GM21390 (cell line): Measurements from ENCODE around the gene CXorf58.
A peak's percentile ranks its signal among the peaks of the same experiment; 100 is the strongest.

ENCODE experiments used
- ATAC-seq: cut with Tn5 transposase; IDR thresholded peaks from one replicate; pipeline ENCODE4 v1.9.1; 2021; ENCODE audit not compliant: unreplicated experiment

CXorf58 gene

GRCh38 chrX:23900220-23900797 lies 7.5 kb upstream of the CXorf58 start:
- no peak for ATAC-seq

GRCh38 chrX:23901060-23901459 lies 6.7 kb upstream of the CXorf58 start:
- ATAC-seq = no peak

- ATAC-seq = peak; percentile 72
Observed at GRCh38 chrX:23901805-23902204, 6.0 kb upstream of the CXorf58 start.

DNA sequence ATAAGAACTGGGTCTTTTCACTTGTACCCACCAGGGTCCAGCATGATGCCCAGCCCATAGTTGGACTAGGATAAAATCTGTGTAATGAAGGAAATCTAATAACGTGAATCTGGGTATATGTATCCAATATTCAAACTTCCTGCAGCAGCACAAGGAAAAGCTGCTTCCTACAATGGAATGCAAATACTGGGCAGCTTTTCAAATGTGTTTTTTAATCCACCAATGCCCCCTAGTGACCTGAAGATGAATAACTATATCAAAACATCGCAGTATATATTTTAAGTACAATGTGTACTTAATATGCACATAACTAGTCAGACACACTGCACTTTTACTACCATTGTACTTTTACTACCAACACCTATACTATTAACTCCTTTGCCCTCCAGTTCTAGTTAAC lies 5.4 kb upstream of the CXorf58 start:
- no peak for ATAC-seq

GRCh38 chrX:23904096-23904495 lies 3.7 kb upstream of the CXorf58 start:
- no peak for ATAC-seq

DNA sequence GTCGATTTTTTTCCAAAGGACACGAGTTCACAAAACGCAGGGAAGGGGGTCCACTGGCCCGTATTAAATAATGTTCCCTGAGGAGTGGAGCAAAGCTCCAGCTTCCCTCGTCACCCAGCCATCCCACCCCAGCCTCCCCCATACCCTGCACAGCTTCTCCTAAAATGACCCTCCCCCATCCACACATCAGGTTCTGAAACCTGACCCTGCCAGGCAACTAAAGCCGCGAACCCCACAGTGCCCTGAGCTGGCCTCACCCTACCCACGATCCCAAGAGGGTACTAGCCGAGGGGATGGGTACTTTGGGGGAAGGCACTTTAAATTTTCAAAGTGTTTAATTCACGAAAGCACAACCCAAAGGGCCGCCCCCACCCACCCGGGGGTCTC lies 702 bp upstream of the CXorf58 start:
- peak; percentile 4 for ATAC-seq

- ATAC-seq = no peak
Observed at GRCh38 chrX:23908219-23909004, 606 bp downstream of the CXorf58 start.

- no peak for ATAC-seq
Observed at GRCh38 chrX:23911126-23911835, 3.5 kb downstream of the CXorf58 start.

GRCh38 chrX:23919148-23919547 lies 11.3 kb downstream of the CXorf58 start:
- ATAC-seq = no peak

DNA sequence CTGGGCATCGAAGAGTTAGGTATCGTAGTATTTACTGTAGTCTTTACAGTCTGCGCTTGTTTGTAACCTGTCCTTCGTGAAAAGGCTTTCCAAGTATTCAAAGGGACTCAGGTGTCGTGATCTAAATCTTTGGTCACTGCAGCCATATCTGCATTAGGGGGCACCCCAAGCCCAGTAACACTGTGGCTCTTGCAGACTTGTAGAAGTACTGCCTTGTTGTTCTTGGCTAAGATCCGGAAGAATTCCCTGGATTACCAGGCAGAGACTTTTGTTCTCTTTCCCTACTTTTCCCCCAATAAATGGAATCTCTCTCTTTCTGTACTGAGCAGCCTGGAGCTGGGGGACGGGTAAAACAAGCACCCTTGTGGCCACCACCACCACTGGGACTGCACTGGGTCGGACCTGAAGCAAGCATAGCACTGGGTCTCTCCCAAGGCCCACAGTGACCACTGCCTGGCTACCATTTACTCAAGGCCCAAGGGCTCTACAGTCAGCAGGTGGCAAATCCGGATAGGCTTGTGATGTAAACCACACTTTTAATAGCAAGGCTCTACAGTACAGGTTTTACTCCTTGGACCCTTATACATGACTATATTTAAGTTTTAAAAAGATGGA lies 12.0 kb downstream of the CXorf58 start:
- no peak for ATAC-seq

- no peak for ATAC-seq
Observed at GRCh38 chrX:23926015-23926414, 18.2 kb downstream of the CXorf58 start.

GRCh38 chrX:23930894-23931604 lies 23.2 kb downstream of the CXorf58 start:
- no peak for ATAC-seq

- ATAC-seq = no peak
Observed at GRCh38 chrX:23932046-23932445, 24.2 kb downstream of the CXorf58 start.

DNA sequence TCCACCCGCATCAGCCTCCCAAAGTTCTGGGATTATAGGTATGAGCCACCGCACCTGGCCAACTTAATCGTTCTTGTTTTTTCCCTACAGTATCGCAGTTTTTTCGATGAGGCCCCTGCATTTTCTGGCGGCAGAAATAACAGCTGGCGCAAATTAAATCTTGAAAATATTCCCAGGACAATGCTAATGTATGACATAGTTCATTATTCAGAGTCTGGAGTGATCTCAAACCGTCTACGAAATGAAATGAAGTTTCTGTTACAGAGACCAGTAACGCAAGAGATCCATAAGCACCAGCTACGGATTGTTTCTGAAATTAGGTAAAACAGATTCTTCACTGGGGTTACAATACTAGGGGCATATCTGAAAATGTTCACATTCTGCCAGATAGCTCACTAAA lies 27.3 kb downstream of the CXorf58 start:
- no peak for ATAC-seq

- ATAC-seq = no peak
Observed at GRCh38 chrX:23936180-23936579, 28.4 kb downstream of the CXorf58 start.

DNA sequence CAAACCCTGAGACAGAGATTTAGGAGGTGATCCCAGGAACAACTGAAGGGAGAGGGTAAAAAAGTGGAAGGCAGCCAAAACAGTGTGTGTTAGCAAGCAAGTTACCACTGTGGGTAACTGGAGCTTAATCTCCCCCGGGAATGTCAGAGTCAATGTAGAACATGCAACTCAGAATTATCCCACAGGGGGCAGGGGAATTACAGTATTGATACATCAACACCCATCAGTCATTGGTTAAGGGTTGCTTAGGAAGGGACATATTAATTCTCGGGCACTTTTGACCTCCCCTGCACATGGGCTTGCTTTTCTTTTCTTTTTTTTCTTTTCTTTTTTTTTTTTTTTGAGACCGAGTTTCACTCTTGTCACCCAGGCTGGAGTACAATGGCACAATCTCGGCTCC lies 29.3 kb downstream of the CXorf58 start:
- no peak for ATAC-seq

DNA sequence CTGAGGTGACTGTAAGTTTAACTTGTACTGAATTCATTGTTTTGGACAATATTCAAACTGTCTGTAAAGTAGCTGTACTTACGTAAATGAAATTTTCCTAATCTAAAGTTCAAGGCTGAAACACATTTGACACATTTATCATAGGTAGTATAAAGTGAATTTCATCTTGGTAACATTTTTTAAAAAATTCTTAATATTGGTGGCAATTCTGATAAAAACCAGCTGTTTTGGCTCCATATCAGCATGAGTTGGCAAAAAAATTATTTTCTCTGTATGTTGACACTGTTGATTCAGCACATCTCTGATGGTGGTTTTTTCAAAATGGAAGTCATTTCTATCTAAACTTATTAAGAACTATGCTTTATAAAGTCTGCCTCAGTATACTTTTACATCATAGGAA lies 30.9 kb downstream of the CXorf58 start:
- ATAC-seq = no peak

DNA sequence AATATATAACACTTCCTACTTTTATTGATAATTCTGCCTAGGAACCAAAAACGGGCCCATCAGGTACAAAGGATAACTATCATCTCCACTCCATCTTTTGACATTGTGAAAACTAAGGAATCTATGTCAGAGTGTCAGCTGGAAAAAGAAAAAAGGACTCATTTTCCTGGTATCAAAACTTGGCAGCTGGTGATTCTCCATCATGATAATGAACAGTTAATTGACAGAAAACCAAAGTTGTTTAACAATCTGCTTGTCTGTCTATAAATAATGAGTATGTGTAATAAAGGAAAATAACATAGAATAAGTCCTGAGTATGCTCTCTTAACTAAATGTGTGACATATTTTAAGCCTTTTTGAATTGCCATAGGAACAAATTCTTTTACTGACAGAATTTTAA lies 31.4 kb downstream of the CXorf58 start:
- no peak for ATAC-seq

- no peak for ATAC-seq
Observed at GRCh38 chrX:23944234-23944633, 36.4 kb downstream of the CXorf58 start.

DNA sequence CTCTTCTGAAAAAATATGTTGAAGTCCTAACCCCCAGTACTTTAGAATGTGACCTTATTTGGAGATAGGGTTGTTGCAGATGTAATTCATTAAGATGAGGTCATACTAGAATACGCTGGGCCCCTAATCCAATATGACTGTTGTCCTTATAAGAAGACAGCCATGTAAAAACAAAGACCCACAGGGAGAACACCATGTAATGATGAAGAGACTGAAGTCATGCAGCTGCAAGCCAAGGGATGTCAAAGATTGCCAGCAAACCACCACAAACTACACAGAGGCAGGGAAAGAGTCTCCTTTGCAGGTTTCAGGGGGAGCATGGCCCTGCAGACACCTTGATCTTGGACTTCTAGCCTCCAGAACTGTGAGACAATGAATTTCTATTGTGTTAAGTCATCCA lies 37.4 kb downstream of the CXorf58 start:
- ATAC-seq = no peak

DNA sequence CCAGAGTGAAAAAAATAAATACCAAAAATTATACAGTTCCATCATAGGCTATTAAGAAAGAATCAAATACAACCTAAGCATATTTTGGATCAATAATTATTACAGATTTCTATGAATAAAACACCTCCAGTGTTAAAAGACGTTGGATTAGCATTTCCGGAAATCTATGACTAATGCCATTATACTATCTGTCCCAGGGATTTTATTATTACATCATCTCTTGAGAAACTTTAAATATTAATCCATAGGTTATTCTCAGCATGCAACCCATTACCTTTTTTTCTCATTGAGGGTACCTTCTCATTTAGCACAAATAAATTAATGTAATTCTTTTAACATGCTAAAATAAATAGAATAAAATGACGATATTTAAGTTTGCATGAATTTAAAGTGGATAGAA lies 44.6 kb downstream of the CXorf58 start:
- ATAC-seq = no peak
